Skeletal muscle cell (primary cell): Measurements from ENCODE around the gene TUBB8B.
"Not testable (repeated sequence)": the region's sequence is repeated elsewhere in the genome, so short reads cannot be mapped to it uniquely, and the experiment has no call there.

ENCODE experiments used
- DNase-seq: peaks from one replicate; pipeline ENCODE4 v3.0.0-alpha.2; 2010; ENCODE audit warnings: low read depth
- H3K4me3 ChIP-seq: 2 replicates; pipeline ENCODE4 v1.5.1; 2011; ENCODE audit warnings: low read depth, mild to moderate bottlenecking, control low read depth, low read length, moderate library complexity

Gene TUBB8B

GRCh38 chr18:49176-49665, at the start of gene TUBB8B:
TSS of gene TUBB8B (minus strand) at chr18:49615. CDS start at chr18:49557, 58 bp downstream.
- DNase-seq, H3K4me3 ChIP-seq: not testable (repeated sequence)

DNA sequence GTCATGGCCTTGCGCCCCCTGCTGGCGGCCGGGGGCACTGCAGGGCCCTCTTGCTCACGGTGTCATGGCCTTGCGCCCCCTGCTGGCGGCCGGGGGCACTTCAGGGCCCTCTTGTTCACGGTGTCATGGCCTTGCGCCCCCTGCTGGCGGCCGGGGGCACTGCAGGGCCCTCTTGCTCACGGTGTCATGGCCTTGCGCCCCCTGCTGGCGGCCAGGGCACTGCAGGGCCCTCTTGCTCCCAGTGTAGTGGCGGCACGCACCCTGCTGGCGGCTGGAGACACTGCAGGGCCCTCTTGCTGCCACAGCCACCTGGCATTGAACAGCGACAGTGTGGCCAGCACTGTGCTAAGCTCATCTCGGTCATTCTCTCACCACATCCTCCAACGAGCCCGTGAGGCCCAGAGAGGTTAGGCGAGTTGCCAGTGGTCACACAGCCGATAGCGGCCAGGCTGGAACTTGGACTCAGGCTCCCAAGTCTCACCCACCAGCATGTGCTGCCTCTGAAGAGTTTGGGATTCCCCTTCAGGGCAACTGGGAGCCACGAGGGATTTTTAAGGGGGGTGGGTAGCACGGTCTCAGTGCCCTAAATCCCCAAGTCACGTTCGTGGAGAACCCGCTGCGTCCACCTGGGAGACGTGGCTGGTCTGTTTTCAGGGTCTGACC, 48.0 kb upstream of the TUBB8B start:
- DNase-seq, result not testable (repeated sequence)

DNA sequence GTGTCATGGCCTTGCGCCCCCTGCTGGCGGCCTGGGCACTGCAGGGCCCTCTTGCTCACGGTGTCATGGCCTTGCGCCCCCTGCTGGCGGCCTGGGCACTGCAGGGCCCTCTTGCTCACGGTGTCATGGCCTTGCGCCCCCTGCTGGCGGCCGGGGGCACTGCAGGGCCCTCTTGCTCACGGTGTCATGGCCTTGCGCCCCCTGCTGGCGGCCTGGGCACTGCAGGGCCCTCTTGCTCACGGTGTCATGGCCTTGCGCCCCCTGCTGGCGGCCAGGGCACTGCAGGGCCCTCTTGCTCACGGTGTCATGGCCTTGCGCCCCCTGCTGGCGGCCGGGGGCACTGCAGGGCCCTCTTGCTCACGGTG, 47.3 kb upstream of the TUBB8B start:
- H3K4me3 ChIP-seq, DNase-seq: not testable (repeated sequence)

More for the DNA sequence above, 48.0 kb upstream of the TUBB8B start:
- H3K4me3 ChIP-seq, result not testable (repeated sequence)

DNA sequence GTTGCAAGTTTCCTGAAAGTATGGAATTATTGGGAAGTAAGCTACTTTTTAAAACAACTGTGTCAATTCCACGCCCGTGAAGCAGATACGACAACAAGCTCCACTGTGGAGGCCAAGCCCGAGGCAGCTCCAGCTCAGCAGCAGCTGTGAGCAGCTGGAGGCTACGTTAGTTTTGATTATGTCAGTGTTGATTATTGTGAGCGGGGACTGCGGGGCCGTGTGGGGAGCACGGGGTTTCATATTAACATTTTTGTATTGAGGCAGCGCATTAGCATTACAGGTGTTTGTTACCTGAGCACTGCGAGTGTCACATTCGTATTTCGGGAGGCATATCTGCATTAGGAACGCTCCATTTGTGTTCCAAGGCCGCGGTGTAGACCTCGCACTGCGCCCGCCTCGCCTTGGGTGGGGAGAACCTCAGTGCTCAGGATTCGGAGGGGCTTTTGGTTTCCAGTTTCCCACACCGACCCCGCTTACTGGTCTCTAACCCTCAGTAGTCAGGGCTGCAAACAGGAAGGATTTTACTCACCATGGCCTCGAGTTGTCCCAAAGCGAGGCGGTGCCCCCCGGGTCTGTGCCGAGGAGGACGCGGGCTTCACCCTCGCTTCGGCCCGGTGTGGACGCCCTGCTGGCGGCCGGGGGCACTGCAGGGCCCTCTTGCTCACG, 46.8 kb upstream of the TUBB8B start:
- not testable (repeated sequence) for H3K4me3 ChIP-seq, DNase-seq

DNA sequence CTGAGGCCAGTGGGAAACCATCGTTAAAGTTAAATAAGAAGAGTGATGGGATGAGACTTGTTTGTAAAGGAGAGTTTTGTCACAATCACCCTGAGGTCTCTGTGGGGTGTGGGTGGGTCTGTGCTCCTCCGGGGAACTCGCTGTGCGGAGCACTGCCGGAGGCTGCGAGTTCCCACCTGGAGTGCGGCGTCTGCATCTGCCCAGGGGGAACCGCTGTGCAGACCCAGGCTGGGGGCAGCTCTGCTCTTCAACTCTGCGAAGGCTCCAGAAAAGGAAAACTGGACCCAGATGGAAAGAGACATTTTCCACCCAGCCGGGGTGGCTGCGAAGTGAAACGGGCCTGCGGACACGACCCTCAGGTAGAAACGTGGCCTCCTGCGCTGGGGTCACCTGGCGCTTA, 46.2 kb upstream of the TUBB8B start:
- not testable (repeated sequence) for DNase-seq, H3K4me3 ChIP-seq

- DNase-seq, H3K4me3 ChIP-seq: not testable (repeated sequence)
Observed at GRCh38 chr18:93897-94408, 44.5 kb upstream of the TUBB8B start.

- DNase-seq, result not testable (repeated sequence)
Observed at GRCh38 chr18:91561-91960, 42.1 kb upstream of the TUBB8B start.

GRCh38 chr18:90396-91193, 41.2 kb upstream of the TUBB8B start:
- not testable (repeated sequence) for DNase-seq, H3K4me3 ChIP-seq

More at GRCh38 chr18:91561-91960, 42.1 kb upstream of the TUBB8B start:
- H3K4me3 ChIP-seq, result not testable (repeated sequence)

DNA sequence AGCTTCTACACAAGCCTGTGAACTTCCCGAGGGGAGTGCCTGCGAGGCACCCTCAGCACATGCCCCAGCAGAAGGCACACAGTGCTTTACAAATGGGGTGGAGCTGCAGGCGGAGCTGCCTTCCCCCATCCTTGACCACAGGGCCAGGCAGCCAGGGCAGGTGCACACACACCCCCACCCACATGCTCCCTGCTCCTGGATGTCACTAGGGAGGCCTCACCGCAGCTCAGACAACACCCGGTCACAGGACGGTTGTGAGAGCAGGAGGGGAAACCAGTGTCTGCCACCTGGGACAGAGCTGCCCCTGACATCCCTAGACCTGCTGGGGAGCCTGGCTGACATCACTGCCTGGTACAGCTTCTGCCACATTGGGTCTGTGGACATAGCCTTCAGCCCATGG, 39.7 kb upstream of the TUBB8B start:
- DNase-seq, result not testable (repeated sequence)

DNA sequence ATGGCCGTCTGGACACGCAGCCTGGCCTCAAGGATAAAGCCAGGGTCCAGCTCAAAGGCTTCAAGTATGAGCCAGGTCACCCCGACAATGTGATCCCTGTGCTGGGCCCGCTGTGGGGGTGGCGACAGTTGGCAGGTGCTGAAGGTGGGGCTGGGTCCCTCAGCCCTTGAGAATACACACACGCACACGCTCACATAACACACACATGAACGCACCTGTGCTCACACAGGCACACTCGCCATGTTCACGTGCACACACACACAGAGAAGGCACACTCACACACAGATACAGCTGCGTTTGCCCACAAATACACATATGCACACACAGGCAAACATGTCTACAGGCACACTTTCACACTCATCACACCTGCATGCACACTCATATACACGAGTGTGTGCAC, 35.4 kb upstream of the TUBB8B start:
- DNase-seq, H3K4me3 ChIP-seq: not testable (repeated sequence)

More for the DNA sequence above, 39.7 kb upstream of the TUBB8B start:
- not testable (repeated sequence) for H3K4me3 ChIP-seq

DNA sequence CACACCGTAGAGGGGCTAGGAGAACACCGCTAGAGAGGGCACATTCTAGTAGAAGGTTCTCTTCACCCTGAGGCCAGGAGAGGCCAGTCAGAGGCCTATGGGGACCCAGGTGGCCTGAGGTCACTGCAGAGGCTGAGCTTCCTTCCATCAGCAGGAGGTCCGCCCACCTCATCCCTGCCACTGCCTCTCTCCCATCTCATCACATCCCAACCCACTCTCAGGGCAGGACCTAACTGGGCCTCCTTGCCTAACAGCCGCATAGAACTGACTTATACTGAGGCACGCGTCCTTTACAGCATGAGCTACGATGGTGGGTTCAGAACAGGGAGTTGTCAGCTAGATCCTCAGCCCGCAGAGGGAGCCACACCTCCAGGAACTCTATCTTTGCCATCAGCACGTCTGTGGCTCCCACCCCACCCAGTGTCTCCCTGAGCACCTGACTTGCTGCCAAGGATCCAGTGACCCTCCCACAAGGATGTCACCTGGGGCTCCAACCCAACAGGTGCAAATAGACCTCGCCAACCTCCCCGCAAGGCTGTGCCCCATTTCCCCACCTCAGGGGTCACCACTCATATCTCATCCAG, 33.3 kb upstream of the TUBB8B start:
- not testable (repeated sequence) for DNase-seq, H3K4me3 ChIP-seq

GRCh38 chr18:80881-81280, 31.5 kb upstream of the TUBB8B start:
- not testable (repeated sequence) for DNase-seq, H3K4me3 ChIP-seq

GRCh38 chr18:80202-80601, 30.8 kb upstream of the TUBB8B start:
- H3K4me3 ChIP-seq, DNase-seq: not testable (repeated sequence)

DNA sequence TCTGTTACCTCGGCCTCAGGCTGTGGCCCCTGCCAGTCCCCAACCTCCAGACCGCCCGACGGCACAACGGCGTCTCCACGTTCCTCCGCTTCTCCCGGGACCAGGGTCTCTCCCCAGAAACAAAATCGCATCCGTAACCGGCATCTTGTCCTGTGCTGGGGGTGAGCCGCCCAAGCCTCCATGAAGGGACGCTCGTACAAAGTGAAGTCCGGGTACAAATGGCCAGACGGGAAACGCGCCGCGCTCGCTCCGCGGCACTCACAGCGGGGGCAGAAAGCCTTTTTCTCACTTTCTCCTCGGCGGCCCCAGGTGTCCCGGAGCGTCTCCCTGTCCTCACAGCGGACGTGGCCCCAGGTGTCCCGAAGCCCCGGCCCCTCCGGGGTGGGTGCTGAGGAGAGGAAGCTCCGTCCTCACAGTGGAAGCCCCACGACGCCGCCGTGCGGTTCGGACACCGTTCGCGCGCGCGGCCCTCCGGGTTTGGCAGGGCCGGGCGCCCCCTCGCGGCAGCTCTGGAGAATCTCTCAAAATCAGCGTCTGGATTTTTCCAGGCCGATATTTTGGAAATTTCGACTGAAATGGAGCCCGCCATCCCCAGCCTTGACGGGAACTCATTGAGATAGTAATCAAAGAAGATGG, 26.2 kb upstream of the TUBB8B start:
- DNase-seq, result not testable (repeated sequence)
- peak overlapping the region; percentile 28 for H3K4me3 ChIP-seq

DNA sequence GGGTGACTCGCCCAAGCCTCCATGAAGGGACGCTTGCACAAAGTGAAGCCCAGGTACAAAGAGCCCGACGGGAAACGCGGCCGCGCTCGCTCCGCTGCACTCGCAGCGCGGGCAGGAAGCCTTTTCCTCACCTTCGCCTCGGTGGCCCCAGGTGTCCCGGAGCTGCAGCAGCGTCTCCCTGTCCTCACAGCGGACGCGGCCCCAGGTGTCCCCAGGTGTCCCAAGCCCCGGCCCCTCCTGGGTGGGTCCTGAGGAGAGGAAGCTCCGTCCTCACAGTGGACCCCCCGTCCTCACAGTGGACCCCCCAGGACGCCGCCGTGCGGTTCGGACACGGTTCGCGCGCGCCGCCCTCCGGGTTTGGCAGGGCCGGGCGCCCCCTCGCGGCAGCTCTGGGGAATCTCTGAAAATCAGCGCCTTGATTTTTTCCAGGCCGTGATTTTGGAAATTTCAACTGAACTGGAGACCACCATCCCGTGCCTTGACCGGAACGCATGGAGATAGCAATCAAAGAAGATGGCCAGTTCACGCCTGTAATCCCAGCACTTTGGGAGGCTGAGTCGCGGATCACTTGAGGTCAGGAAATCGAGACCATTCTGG, 23.9 kb upstream of the TUBB8B start:
- not testable (repeated sequence) for H3K4me3 ChIP-seq, DNase-seq

GRCh38 chr18:67701-68100, 18.3 kb upstream of the TUBB8B start:
- H3K4me3 ChIP-seq, DNase-seq: not testable (repeated sequence)

- DNase-seq, H3K4me3 ChIP-seq: not testable (repeated sequence)
Observed at GRCh38 chr18:64279-64678, 14.9 kb upstream of the TUBB8B start.

DNA sequence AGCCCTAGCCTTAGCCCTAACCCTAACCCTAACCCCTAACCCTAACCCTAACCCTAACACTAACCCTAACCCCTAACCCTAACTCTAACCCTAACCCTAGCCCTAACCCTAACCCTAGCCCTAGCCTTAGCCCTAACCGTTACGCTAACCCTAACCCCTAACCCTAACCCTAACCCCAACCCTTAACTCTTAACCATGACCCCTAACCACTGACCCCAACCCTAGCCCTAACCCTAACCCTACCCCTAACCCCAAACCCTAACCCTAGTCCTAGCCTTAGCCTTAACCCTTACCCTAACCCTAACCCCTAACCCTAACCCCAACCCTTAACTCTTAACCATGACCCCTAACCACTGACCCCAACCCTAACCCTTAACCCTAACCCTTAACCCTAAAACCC, 14.2 kb upstream of the TUBB8B start:
- not testable (repeated sequence) for DNase-seq, H3K4me3 ChIP-seq
